HG02610 (cell line): ENCODE results near the gene KRT79.

ENCODE experiments used
- ATAC-seq: cut with Tn5 transposase; IDR thresholded peaks from one replicate; pipeline ENCODE4 v1.9.1; 2021; ENCODE audit warnings: mild to moderate bottlenecking, moderate library complexity; ENCODE audit not compliant: unreplicated experiment

Gene KRT79

DNA sequence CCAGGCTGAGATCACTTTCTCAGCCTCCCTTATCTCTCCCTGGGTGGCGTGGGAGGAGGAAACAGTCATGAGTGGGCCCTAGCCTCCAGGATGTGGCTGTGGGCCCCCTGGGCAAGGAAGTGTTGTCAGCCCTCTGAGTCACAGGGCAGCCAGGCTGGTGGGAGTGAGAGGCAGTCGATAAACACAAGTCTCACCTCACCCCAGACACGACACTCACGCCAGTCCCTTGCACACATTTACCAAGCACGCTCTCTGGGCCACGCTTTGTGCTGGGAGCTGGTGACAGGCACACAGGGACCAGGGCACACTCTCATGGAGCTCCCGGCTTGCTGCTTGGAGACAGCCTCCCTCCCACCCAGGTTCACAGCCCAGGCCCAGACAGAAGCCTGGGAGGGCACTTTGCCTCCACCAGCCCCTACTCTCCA, 1.9 kb upstream of the KRT79 start:
- no peak for ATAC-seq

DNA sequence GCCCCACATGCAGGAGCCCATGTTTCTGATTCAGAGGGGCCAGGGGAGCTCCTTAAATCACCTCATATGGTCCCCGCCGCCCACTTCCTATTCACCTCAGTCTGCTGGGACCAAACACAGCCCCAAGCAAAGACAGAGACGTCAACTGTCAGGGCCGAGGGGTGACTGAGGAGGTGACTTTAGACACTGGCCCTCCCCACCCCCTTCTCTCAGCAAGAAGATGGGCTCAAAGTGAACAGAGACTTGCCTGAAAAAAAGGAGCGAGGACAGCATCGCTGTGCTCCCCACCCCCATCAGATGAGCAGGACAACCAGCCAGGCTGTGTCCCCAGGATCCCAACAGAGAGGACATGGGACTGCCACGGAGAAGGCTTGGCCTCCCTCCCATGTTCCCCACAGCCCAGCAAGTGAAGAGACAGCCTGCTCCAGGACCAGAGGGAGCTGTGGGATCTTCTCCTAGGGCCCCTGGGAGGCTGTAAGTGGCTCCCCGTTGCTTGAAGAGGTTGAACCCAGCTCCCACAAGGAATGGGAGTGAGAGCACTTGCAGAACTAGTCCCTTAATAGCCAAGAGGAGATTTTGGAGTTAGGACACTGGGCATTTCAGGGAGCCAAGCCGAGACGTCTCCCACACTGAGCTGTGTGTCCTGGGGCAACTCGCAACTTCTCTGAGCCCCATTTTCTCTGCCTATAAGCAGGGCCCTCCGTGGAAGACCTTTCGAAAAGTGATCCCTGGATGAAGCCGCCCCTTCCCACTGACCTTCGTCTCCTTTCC, 1.3 kb upstream of the KRT79 start:
- no peak for ATAC-seq

DNA sequence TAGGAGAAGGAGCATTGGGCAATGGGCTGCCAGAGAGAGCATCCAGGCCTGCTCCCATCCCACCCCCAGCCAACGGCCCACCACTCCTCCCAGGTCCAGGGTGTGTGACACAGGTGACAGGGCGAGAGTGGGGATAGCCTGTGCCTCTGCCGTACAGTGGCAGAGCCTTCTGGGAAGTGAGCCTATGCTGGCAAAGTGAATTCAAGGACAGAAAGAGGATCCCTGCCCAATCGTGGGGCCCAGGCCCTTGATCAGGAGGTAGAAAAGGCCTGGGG, 553 bp upstream of the KRT79 start:
- no peak for ATAC-seq

DNA sequence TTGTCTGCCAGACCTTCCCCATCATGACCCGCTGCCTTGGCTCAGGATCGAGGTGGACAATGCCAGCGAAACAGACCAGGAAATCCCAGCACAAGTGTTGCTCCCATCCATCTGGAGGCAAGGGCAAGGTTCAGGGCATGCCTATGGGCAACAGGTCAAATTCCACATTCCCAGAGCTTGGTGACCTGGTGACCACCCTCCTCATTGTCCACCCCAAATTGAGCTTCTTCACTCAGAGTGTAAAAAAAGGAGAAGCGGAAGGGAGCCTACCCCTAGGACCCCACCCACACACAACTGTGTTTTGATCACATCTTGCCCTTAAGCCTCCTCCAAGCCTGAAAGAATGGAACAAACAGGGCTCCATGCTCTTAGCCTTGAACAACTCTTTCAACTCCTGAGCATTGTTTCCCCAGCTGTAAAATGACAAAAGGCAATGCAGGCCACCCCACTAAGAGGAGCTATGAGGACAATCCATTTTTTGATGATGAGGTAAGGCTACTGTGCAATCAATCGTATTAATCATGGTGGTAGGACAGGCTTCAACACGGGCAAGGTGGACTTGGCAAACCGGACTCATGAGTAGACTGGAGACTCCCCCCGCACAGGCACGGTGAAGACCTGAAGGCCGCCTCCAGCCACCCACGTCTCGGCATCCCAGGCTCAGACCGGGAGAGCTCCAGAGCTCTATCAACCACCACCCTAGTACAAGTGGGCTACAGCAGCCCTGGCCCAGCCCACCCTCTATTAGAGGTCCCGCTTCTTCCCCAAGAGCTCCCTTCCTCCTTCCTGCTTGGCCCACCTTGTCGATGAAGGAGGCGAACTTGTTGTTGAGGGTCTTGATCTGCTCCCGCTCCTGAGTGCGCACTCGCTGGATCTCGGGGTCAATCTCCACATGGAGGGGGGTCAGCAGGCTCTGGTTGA, 866 bp downstream of the KRT79 start:
- ATAC-seq, result no peak

DNA sequence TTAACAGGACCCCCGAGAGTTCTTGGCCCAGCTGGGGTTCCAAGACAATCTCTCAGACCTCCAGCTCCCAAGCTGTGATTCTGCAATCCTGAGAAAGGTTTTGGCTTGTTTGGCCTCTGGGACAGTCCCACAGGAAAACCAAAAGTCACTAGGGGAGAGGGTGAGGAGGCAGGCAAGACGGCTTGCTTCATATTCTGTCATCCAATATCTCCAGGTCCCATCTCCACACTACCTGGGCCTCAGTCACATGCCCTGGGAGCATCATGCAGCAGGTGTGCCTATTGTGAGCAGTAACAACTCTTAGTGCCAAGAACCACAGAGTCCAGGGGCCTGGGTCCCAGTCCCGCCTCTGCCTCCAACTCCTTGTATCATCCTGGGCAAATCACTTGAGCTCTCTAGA, 1.7 kb downstream of the KRT79 start:
- no peak for ATAC-seq

DNA sequence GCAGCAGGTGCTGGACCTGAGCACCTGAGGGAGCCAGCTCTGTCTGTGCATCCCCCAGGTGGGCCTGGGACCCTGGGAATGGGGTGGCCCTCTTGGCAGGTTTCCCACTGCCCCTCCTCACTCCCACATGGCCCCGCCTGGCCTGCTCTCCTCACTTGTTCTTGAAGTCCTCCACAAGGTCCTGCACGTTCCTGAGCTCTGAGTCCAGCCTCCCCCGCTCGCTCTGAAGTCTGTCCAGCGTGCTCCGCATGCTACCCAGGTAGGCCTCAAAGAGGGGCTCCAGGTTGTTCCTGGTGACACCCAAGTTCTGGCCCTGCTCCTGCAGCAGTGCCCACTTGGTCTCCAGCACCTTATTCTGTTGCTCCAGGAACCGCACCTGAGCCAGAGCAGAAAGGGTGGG, 2.9 kb downstream of the KRT79 start:
- ATAC-seq, result no peak

DNA sequence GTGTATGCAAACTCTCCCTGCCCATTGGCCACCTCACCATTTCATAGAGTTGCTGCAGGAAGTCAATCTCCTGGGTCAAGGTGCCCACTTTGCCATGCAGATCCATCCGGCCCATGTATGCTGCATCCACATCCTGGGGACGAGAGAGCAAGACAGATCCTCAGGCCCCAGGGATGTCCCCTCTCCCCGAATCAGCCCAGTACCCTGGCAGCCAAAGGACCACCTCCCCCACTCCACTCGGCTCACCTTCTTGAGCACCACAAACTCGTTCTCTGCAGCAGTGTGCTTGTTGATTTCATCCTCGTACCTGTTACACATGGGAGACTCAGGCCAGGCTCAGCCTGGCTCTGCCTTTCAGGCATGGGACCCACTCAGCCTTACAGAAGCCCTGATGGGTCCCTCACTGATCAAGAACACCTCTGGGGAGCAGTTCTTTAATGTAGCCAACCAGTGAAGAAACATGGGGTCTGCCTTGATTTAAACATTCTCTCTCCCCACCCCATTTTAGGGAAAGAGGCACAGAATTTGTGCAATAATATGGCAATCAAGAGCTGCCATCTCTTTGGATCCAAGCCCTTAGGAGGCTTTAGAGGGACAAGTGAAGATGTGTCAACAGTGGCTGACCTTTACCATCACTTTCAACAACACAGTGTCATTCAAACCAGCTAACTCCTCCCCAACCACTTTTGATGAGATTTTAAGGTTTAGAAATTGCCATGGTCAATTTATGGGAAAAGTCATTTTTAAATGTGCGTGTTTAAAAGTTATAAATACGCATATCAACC, 3.9 kb downstream of the KRT79 start:
- no peak for ATAC-seq

DNA sequence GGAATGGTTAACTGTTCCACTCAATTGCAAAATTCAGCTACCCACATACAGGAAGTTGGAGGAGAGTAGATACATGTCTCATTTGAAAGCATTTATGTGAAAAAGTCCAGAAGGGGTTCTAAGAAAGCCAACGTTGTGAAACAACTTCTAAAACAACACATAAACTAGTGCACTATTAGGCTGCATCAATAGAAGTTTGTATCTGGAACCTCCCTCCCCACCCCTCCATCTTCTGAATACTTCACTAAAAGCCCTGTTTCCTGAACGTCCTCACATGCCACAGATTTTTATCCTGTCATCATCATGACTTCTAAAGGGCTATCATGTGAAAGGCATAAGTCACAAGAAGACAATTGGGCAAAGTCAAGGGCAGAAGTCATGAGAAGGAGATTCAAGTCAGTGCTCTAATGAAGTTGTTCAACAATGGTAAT, 5.5 kb downstream of the KRT79 start:
- ATAC-seq, result no peak

DNA sequence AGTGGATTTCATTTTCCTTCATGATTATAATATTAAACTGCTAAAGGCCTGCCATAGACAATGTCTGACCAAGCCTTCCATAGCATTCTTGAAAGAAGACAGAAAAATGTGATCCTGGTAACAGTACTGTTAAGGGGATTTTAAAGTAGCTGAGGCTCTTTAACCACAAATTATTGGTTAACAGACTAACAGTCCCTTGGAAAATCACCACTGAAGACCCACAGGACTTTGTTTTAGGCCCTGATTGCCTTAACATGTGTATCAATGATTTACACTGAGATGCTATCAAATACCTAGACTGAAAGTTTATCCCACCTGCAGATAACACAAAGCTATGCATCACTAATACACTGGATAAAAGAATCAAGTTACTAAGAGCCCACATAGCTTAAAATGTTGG, 6.0 kb downstream of the KRT79 start:
- no peak for ATAC-seq

DNA sequence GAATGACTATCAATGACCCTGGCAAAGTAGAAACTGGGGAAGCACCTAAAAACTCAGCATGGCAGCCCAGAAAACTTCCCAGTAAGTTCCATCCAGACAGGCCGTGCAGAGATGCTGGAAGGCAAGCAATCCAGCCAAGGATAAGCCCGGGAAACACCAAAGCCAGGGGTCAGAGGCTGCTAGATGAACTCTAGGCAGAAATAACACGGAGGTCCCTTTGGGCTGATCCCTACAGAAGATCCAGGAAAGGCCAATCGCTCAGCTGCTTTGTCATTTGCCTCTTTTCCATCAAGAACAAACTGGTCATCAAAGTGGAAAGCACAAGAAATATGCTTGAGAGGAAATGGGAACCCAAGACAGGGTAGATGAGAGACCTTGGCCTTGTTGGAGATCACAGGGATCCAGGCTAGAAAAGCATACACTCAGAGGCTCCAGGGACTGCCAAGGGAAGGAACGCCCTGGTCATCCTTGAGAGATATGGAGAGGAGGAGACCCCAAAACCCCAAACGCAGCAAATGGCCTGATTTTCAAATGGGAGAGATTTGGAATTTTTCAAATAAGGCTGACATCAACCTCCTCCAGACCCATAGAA, 6.5 kb downstream of the KRT79 start:
- no peak for ATAC-seq

DNA sequence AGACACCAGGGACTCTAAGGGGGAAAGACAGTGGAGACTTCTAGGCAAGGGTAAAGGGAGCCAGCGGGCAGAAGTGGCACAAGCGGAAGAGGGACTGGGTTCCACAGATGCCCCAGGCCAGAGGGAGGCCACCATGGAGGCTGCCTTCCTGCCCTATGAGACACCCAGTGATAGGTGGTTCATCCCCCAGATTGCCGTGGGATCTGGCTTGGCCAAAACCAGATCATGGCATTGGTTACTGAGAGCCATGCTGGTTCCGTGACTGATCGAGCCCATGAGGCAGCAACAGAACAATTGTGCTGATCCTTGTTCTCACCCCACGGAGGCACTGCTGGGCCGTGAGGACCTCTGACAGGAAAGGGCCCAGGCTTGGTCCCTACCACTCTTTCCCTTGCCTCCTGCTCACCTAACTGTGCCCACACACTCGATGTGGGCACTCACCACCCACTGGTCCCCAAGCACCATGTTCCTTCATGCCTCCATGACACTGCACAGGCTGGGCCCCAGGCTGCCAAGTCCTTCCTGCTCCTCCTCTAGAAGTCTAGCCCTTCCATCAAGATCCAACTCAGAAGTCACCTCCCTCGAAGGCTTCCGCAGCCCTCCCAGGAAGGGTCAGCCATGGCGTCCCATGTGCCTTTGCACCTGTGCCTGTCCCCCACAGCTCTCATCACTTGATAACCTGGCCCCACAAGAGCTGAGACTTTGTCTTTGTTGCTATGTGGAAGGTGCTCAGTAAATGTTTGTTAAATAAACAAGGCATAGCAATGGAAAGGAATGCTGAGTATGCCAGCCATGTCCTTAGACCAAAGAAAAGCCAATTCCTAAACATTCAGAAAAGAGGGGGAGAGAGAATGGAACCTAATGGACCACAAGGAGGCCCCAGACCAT, 7.3 kb downstream of the KRT79 start:
- no peak for ATAC-seq

DNA sequence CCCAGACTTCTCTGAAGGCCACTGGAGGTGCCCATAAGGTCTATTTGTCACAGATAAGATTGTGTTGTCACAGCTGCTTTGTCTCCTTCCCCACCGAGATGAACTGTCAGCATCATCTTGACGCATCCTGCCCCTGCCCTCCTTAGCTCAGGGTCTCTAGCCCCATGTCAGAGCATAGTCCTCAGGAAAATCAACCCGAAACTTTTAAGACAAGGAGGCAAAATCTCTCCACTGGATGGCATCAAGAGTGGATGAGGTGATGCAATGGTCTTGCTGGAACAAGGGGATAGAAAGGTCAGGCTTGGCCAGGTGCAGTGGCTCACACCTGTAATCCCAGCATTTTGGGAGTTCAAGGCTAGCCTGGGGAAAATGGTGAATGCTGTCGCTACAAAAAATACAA, 8.2 kb downstream of the KRT79 start:
- no peak for ATAC-seq

DNA sequence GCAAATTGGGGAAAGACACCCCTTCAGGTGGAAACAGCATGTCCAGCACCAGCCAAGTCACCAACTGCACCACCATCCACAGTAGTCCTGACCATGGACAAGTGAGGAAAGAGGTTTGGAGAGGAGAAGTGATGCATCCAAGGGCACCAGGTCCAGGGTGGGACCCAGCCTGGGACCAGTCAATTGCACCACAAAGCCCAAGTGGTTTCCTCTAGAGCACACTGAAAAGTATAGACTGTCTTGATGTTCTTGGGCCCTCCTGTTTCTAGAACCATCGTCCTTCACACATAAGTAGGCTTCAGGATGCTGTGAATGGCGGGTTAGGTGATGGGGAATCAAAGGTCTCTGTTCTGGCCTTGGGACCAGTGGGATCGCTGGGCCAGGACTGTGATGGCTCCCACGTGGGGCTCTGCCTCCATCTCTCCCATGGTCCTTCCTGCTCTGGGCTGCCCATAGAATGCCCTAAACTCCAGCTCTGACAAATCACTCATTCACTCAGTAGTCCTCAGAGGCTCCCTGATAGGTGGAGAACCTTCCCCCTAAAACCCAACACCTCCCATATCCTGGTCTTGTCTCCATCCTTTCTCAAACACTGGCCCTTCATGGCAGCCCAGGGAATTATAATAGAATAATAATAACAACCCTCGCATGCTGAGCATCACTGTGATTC, 9.2 kb downstream of the KRT79 start:
- ATAC-seq, result no peak

DNA sequence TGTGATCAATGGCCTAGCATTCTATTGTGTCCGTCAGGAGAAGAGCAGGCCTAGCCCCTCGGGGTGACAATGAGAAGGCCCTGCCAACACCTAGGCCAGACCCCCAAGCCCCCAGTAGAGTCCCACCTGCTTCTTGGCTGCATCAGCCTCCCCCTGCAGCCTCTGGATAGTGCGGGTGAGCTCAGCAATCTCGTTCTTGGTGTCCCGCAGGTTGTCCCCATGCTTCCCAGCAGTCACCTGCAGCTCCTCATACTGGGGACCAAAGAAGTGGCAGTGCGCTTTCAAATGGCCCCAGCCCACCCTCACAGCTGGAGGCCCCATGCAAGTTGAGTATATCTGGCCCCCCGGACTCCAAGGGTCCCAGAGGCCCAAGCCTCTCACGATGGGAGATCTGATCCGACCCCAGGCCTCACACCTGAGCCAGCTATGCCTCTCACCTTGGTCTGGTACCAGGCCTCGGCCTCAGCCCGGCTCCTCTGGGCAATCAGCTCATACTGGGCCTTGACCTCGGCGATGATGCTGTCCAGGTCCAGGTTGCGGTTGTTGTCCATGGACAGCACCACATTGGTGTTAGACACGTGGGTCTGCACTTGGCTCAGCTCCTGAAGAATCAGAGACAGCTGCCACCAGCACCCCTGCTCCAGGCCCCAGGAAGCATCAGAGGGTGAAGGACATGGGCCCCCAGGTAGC, 10.2 kb downstream of the KRT79 start:
- no peak for ATAC-seq

DNA sequence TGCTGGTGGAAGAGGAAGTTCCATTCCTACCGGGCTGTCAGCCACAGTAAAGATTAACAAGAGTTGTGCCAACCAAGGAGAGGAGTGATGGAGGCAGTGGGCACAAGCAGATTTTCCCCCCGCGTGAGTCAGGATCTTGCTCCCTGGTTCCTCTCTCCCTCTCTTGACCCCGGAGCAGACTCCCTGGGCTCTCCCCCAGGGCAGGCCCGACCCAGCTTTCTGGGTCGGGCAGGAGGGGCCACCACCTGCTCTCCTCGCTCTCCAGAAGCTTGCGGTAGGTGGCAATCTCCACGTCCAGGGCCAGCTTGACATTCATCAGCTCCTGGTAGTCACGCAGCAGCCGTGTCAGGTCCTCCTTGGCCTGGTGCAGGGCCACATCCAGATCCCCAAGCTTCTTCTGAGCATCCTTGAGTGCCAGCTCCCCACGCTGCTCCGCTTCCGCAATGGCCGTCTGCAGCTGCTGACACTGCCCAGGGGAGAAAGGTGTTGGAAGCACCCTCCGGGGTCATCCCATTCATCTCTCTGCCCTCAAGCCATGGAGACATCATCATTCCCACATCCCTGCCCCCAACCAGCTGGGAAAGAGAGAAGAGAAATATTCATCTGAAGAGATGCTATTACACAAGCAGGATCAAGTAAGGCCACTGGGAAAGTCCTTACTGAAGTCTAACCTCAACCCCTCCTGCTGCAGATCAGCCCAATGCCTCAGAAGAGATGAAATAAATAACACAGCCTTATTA, 11.2 kb downstream of the KRT79 start:
- ATAC-seq, result no peak

DNA sequence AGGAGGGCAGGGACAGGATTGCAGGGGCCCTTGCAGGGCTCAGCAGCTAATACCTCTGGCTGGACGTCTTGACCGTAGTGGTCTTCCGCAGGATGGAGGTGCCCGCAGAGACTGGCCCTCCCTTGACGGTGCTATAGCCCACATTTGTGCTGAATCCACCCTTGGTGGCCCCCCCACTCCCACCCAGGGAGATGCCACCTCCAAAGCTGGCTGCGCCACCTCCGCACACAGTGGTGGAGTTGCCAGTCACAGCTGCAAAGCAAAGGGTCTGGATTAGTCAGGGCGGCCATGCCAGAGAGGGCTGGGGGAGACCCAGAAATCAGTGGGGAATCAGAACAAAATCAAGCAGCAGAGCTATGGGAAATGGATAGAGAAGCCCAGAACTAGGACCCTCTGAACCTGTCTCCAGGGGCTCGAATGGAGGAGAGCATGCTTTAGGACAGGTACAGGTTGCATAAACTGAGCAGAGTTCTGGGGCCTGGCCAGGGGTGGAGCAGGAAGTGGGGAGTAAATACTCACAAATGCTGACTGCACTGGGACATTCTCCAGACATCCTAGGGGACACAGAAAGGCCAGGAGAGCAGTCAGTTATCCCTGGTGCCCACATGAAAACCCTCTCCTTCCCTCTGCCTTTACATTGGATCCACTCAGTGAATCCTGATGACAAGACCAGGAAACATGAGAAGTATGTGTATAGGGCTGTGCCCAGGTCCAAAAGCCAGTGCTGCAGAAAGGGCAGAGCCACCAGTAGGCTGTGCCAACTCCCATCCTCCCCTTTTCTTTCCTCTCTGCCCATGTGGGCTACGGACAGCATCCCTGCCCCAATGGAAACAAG, 12.1 kb downstream of the KRT79 start:
- no peak for ATAC-seq

DNA sequence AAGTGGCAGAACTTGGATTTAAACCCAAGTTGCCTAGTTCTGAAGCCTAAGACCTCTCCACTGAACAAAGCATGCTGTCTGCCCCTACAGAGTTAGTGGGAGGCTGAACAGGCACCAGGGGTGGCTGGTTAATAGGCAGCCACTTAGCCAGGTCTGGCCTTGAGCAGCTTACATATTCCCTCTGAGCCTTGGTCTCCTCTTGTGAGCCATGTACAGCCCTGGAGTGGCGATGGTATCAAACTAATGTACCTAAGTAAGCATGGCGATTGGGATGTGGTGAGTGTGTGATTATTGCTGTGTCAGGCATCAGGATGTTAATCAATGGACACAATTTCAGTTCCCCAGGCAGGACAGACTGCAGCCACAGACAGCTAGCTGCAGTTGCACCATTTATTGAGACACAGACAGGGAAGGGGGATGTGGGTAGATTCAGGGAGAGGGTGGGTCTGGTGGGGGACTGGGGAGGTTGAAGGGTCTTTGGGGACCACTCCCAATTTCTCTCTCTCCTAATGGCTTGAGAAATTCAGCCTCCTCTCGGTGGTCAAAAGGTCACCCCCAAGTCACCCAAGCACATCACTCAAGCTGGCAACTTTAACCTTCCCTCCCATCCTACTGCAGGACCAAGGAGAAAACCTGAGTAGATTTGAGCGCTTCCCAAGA, 12.9 kb downstream of the KRT79 start:
- ATAC-seq, result no peak
